HEK293 (cell line): ENCODE data around the gene FBXL4.

Source experiments
- CTCF ChIA-PET: fragments of 350-600 bp; formaldehyde crosslinking; extraction: SDS; loops from one replicate; lab custom pipeline; 2021; ENCODE audit warnings: antibody characterized with exemption; lab: Yijun Ruan, JAX
- POLR2A ChIA-PET: fragments of 300-600 bp; formaldehyde crosslinking; extraction: SDS; loops from one replicate; lab custom pipeline; 2020; ENCODE audit warnings: antibody characterized with exemption, inconsistent platforms; lab: Yijun Ruan, JAX
- H3K27ac ChIP-seq: fragments of 200-500 bp; sonication (Bioruptor generic); 2 replicates; pipeline ENCODE4 v1.5.1; 2014; ENCODE audit warnings: low read depth, low read length, control low read depth, inconsistent platforms; ENCODE audit errors: extremely low read depth
- H3K36me3 ChIP-seq, 2 experiments: fragments of 200-500 bp in 1 of 2; sonication (Bioruptor generic) in 1 of 2; 1 replicate in 1 of 2; 2 replicates in 1 of 2; pipeline ENCODE4 v1.5.1; 2014 to 2017; ENCODE audit warnings: inconsistent platforms in 2 of 2, low read length in 2 of 2; ENCODE audit not compliant: control insufficient read depth in 2 of 2, insufficient read depth in 1 of 2
- H3K4me1 ChIP-seq: fragments of 200-500 bp; sonication (Bioruptor generic); 2 replicates; pipeline ENCODE4 v1.5.1; 2014; ENCODE audit warnings: mild to moderate bottlenecking, low read length, inconsistent platforms; ENCODE audit not compliant: control insufficient read depth, insufficient read depth
- H3K4me3 ChIP-seq: 2 replicates; pipeline ENCODE4 v1.5.1; 2011; ENCODE audit warnings: low read depth, mild to moderate bottlenecking, control low read depth, low read length, moderate library complexity
- H3K9me3 ChIP-seq: fragments of 200-500 bp; sonication (Bioruptor generic); 2 replicates; pipeline ENCODE4 v1.5.1; 2014; ENCODE audit warnings: low read depth, low read length, inconsistent platforms; ENCODE audit not compliant: control insufficient read depth, insufficient read depth
- EGR2 ChIP-seq: fragments of 450-650 bp; formaldehyde crosslinking; IDR thresholded peaks from 2 replicates; pipeline ENCODE4 v1.5.1; 2016; ENCODE audit warnings: low read depth, missing biosample characterization, missing genetic modification characterization
- FEZF1 ChIP-seq: fragments of 450-650 bp; formaldehyde crosslinking; IDR thresholded peaks from 2 replicates; pipeline ENCODE4 v1.5.1; 2016; ENCODE audit warnings: missing biosample characterization, missing genetic modification characterization
- IKZF3 ChIP-seq: fragments of 450-650 bp; IDR thresholded peaks from 2 replicates; pipeline ENCODE4 v1.5.0; 2018; ENCODE audit warnings: missing biosample characterization, mild to moderate bottlenecking, missing genetic modification characterization, moderate library complexity
- KLF8 ChIP-seq: fragments of 450-650 bp; formaldehyde crosslinking; IDR thresholded peaks from 2 replicates; pipeline ENCODE4 v1.5.1; 2016; ENCODE audit warnings: missing biosample characterization, missing genetic modification characterization
- MZF1 ChIP-seq: fragments of 450-650 bp; formaldehyde crosslinking; IDR thresholded peaks from 2 replicates; pipeline ENCODE4 v1.5.1; 2017; ENCODE audit warnings: missing biosample characterization, missing genetic modification characterization, borderline replicate concordance
- SP7 ChIP-seq: fragments of 450-650 bp; formaldehyde crosslinking; IDR thresholded peaks from 2 replicates; pipeline ENCODE4 v1.5.1; 2016; ENCODE audit warnings: missing biosample characterization, missing genetic modification characterization
- TCF7L2 ChIP-seq: IDR thresholded peaks from 2 replicates; pipeline ENCODE4 v1.6.1; 2011; ENCODE audit warnings: low read depth, mild to moderate bottlenecking, inconsistent platforms, low read length, moderate library complexity, borderline replicate concordance
- TRIM28 ChIP-seq: IDR thresholded peaks from 2 replicates; pipeline ENCODE4 v1.6.1; 2011; ENCODE audit warnings: low read length, control low read depth, borderline replicate concordance
- ZBTB17 ChIP-seq: fragments of 450-650 bp; formaldehyde crosslinking; IDR thresholded peaks from 2 replicates; pipeline ENCODE4 v1.5.1; 2016; ENCODE audit warnings: missing biosample characterization, missing genetic modification characterization
- ZBTB8A ChIP-seq: fragments of 450-650 bp; formaldehyde crosslinking; IDR thresholded peaks from 2 replicates; pipeline ENCODE4 v1.5.1; 2016; ENCODE audit warnings: missing biosample characterization, missing genetic modification characterization
- ZEB2 ChIP-seq: fragments of 450-650 bp; formaldehyde crosslinking; IDR thresholded peaks from 2 replicates; pipeline ENCODE4 v1.5.1; 2016; ENCODE audit warnings: missing biosample characterization, missing genetic modification characterization
- ZFHX2 ChIP-seq: fragments of 450-650 bp; formaldehyde crosslinking; conservative IDR thresholded peaks from 2 replicates; pipeline ENCODE4 v1.5.1; 2016; ENCODE audit warnings: missing biosample characterization, missing genetic modification characterization
- ZFP37 ChIP-seq: fragments of 450-650 bp; formaldehyde crosslinking; IDR thresholded peaks from 2 replicates; pipeline ENCODE4 v1.5.1; 2016; ENCODE audit warnings: missing biosample characterization, missing genetic modification characterization
- ZNF10 ChIP-seq: fragments of 450-650 bp; formaldehyde crosslinking; IDR thresholded peaks from 2 replicates; pipeline ENCODE4 v1.5.1; 2017; ENCODE audit warnings: missing biosample characterization, missing genetic modification characterization
- ZNF157 ChIP-seq: fragments of 450-650 bp; formaldehyde crosslinking; IDR thresholded peaks from 2 replicates; pipeline ENCODE4 v1.5.1; 2016; ENCODE audit warnings: missing biosample characterization, missing genetic modification characterization
- ZNF169 ChIP-seq: fragments of 450-650 bp; formaldehyde crosslinking; IDR thresholded peaks from 2 replicates; pipeline ENCODE4 v1.5.1; 2016; ENCODE audit warnings: missing biosample characterization, missing genetic modification characterization
- ZNF335 ChIP-seq: fragments of 450-650 bp; formaldehyde crosslinking; conservative IDR thresholded peaks from 2 replicates; pipeline ENCODE4 v1.5.1; 2016; ENCODE audit warnings: missing biosample characterization, missing genetic modification characterization
- ZNF354C ChIP-seq: fragments of 450-650 bp; formaldehyde crosslinking; IDR thresholded peaks from 2 replicates; pipeline ENCODE4 v1.5.1; 2016; ENCODE audit warnings: missing biosample characterization, missing genetic modification characterization, low read depth, borderline replicate concordance
- ZNF366 ChIP-seq: fragments of 450-650 bp; formaldehyde crosslinking; conservative IDR thresholded peaks from 2 replicates; pipeline ENCODE4 v1.5.1; 2016; ENCODE audit warnings: missing biosample characterization, missing genetic modification characterization
- ZNF394 ChIP-seq: fragments of 450-650 bp; formaldehyde crosslinking; IDR thresholded peaks from 2 replicates; pipeline ENCODE4 v1.5.1; 2016; ENCODE audit warnings: missing biosample characterization, missing genetic modification characterization, mild to moderate bottlenecking, moderate library complexity, borderline replicate concordance
- ZNF473 ChIP-seq: fragments of 450-650 bp; formaldehyde crosslinking; IDR thresholded peaks from 2 replicates; pipeline ENCODE4 v1.5.1; 2017; ENCODE audit warnings: missing biosample characterization, missing genetic modification characterization
- ZNF501 ChIP-seq: fragments of 450-650 bp; formaldehyde crosslinking; IDR thresholded peaks from 2 replicates; pipeline ENCODE4 v1.5.1; 2016; ENCODE audit warnings: missing biosample characterization, missing genetic modification characterization
- ZNF561 ChIP-seq: fragments of 450-650 bp; IDR thresholded peaks from 2 replicates; pipeline ENCODE4 v1.5.1; 2018; ENCODE audit warnings: missing biosample characterization, missing genetic modification characterization, borderline replicate concordance
- ZNF600 ChIP-seq: fragments of 450-650 bp; formaldehyde crosslinking; IDR thresholded peaks from 2 replicates; pipeline ENCODE4 v1.5.1; 2016; ENCODE audit warnings: missing biosample characterization, missing genetic modification characterization
- ZNF660 ChIP-seq: fragments of 450-650 bp; IDR thresholded peaks from 2 replicates; pipeline ENCODE4 v1.5.1; 2018; ENCODE audit warnings: missing biosample characterization, mild to moderate bottlenecking, missing genetic modification characterization
- ZNF76 ChIP-seq: fragments of 450-650 bp; formaldehyde crosslinking; IDR thresholded peaks from 2 replicates; pipeline ENCODE4; 2016; ENCODE audit warnings: low read depth, missing biosample characterization, missing genetic modification characterization, borderline replicate concordance
- ZNF843 ChIP-seq: fragments of 450-650 bp; formaldehyde crosslinking; IDR thresholded peaks from 2 replicates; pipeline ENCODE4 v1.5.1; 2016; ENCODE audit warnings: missing biosample characterization, missing genetic modification characterization
- ZXDB ChIP-seq: fragments of 450-650 bp; formaldehyde crosslinking; IDR thresholded peaks from 2 replicates; pipeline ENCODE4 v1.5.1; 2016; ENCODE audit warnings: missing biosample characterization, missing genetic modification characterization
- TF ChIP-seq, protein P1 (sequence below): fragments of 450-650 bp; formaldehyde crosslinking; IDR thresholded peaks from 2 replicates; pipeline ENCODE4 v1.5.1; 2016; ENCODE audit warnings: missing biosample characterization, missing genetic modification characterization
- TF ChIP-seq, protein P2 (sequence below): fragments of 450-650 bp; formaldehyde crosslinking; IDR thresholded peaks from 2 replicates; pipeline ENCODE4 v1.5.1; 2017; ENCODE audit warnings: missing biosample characterization, missing genetic modification characterization

FBXL4 gene

DNA sequence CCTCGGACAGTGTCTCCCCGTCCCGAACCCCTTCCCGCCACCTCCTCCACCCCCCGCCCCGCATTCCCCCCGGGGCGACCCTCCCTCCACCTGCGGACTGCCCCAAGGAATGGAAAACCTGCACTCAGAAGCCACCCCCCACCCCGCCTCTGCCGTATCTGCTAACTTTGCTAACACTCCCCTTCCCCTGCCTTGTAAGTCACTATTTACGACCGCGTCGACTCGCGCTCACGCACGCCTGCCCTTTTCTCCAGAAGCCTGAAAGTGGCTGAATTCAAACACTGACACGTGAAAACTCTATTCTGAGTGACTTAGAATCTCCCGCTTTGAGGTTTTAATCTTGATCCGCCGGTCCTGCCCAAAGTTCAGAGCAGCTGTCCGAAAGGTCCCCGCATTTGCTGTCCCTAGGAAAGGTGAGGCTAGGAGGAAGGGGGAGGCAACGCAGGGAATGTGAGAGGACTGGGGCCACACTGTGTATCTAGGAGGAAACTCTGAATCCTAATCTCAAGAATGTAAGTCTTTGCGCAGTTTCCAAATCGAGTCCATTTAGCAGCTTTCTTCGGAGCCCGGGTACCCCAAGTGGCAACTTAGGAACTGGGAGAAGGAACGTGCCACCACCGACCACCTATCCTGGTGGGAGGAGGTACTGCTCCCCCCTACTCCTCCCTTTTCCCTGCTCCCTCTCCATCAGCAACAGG is 122.7 kb downstream of the FBXL4 start (continued):
- TF ChIP-seq, protein P1, sequence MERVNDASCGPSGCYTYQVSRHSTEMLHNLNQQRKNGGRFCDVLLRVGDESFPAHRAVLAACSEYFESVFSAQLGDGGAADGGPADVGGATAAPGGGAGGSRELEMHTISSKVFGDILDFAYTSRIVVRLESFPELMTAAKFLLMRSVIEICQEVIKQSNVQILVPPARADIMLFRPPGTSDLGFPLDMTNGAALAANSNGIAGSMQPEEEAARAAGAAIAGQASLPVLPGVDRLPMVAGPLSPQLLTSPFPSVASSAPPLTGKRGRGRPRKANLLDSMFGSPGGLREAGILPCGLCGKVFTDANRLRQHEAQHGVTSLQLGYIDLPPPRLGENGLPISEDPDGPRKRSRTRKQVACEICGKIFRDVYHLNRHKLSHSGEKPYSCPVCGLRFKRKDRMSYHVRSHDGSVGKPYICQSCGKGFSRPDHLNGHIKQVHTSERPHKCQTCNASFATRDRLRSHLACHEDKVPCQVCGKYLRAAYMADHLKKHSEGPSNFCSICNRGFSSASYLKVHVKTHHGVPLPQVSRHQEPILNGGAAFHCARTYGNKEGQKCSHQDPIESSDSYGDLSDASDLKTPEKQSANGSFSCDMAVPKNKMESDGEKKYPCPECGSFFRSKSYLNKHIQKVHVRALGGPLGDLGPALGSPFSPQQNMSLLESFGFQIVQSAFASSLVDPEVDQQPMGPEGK: peak; percentile 1; the same call in 1 of the 2 replicates

DNA sequence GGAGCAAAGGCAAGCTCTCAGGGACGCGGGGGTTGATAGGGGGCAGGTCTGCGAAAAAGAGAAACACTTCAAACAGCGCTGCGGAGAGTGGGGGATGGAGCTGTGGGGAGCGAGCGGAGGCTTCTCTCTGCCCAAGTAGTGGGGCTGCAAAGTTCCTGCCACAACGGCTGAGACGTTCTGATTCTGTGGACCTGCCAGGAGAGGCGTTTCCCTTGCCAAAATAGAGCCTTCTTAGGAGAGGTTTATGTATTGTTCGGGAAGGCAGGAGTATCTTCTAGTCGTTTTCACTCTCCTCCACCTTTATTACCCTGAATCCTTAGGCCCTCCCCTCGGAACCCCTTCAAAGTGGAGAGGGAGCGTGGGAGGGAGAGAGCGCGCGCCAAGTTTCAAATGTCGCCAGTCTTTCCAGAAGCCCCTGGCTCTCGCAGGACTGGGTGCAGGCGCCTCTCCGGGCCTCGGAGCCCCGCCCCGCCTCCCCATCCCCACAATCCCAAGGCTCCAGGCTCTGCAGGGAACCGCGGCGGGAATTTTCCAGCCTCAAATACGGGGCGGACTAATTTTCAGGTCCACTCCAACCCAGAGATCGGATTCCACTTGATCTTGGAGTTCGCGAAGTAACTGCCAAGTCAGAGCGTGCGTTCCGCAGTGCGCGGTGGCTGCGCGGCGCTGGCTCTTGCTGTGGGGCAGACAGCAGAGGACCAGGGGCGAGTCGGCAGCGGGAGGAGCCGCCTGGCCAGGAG is 123.4 kb downstream of the FBXL4 start:
- Histone ChIP-seq H3K27ac (peak overlapping the region; percentile 92), H3K36me3 (no peaks in the 10 kb centered on the region), H3K4me3 (peak overlapping the region; percentile 49), H3K9me3 (no peaks in the 10 kb centered on the region), H3K4me1 (peaks cover 11% of the 10 kb centered on the region)
- ChIA-PET POLR2A (interaction anchor here (1.5 kb wide), 1 partner anchor 10 kb away, joined by 4 read pairs; the partner anchor contains the start of gene POU3F2), CTCF (interaction anchor here (0.7 to 1.0 kb wide), 2 partner anchors 295 to 408 kb away, joined by 3 to 4 read pairs; no protein-coding TSS in a partner anchor)
- TF ChIP-seq MZF1 (peak; percentile 86), IKZF3 (tag by site-specific recombination) (peak; percentile 86), ZNF354C (tag by site-specific recombination) (no peak), ZNF366 (tag by site-specific recombination) (peak; percentile 72), ZNF394 (tag by site-specific recombination) (peak; percentile 14), SP7 (tag by site-specific recombination) (peak; percentile 52; the same call in 1 of the 2 replicates), FEZF1 (tag by site-specific recombination) (peak; percentile 5; the same call in 1 of the 2 replicates), KLF8 (tag by site-specific recombination) (peak; percentile 39; the same call in 1 of the 2 replicates), ZFHX2 (peak; percentile 55), ZNF335 (peak; percentile 86), ZFP37 (tag by site-specific recombination) (peak; percentile 36; the same call in 1 of the 2 replicates), ZEB2 (tag by site-specific recombination) (0 out of 2 replicates have a peak, but pooled peaks have one; percentile 38), ZNF473 (tag by site-specific recombination) (no peak), ZNF76 (peak; percentile 60; the same call in 1 of the 2 replicates), ZNF169 (tag by site-specific recombination) (no peak), ZNF10 (tag by site-specific recombination) (no peak), ZNF660 (tag by site-specific recombination) (peak; percentile 4; the same call in 1 of the 2 replicates), ZNF843 (tag by site-specific recombination) (0 out of 2 replicates have a peak, but pooled peaks have one; percentile 17), TCF7L2 (peak; percentile 60; the same call in 1 of the 2 replicates), ZNF600 (tag by site-specific recombination) (peak; percentile 34; the same call in 1 of the 2 replicates), ZBTB17 (tag by site-specific recombination) (peak; percentile 63), ZNF501 (tag by site-specific recombination) (0 out of 2 replicates have a peak, but pooled peaks have one; percentile 23), ZBTB8A (tag by site-specific recombination) (peak; percentile 24; the same call in 1 of the 2 replicates), EGR2 (tag by site-specific recombination) (peak; percentile 51), TRIM28 (peak; percentile 65; the same call in 1 of the 2 replicates), ZXDB (peak; percentile 64), ZNF561 (peak; percentile 78; the same call in 1 of the 2 replicates), ZNF157 (tag by site-specific recombination) (no peak)
- TF ChIP-seq, protein P1: peak; percentile 44
- TF ChIP-seq, protein P2, sequence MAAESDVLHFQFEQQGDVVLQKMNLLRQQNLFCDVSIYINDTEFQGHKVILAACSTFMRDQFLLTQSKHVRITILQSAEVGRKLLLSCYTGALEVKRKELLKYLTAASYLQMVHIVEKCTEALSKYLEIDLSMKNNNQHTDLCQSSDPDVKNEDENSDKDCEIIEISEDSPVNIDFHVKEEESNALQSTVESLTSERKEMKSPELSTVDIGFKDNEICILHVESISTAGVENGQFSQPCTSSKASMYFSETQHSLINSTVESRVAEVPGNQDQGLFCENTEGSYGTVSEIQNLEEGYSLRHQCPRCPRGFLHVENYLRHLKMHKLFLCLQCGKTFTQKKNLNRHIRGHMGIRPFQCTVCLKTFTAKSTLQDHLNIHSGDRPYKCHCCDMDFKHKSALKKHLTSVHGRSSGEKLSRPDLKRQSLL (tag by site-specific recombination): peak; percentile 51; the same call in 1 of the 2 replicates
